DOHH2 (cell line): ENCODE data around the gene ARID5A.

Experiments used
- H3F3A ChIP-seq: fragments of 200-600 bp; sonication (generic), shearing (Covaris generic); 2 replicates; pipeline ENCODE4 v1.6.0; 2016; ENCODE audit warnings: antibody characterized with exemption, mild to moderate bottlenecking; ENCODE audit not compliant: control insufficient read depth, insufficient read depth
- H3K27ac ChIP-seq: fragments of 200-600 bp; sonication (generic); 2 replicates; pipeline ENCODE4 v1.5.1; 2014; ENCODE audit warnings: low read depth, mild to moderate bottlenecking, low read length, moderate library complexity
- H3K27me3 ChIP-seq: fragments of 200-600 bp; sonication (generic); 2 replicates; pipeline ENCODE4 v1.6.1; 2014; ENCODE audit warnings: mild to moderate bottlenecking, low read length, mixed read lengths; ENCODE audit not compliant: control insufficient read depth
- H3K36me3 ChIP-seq: fragments of 200-600 bp; sonication (generic); 2 replicates; pipeline ENCODE4 v1.6.1; 2014; ENCODE audit warnings: mild to moderate bottlenecking, low read length, moderate library complexity, mixed read lengths; ENCODE audit not compliant: control insufficient read depth
- H3K4me1 ChIP-seq: fragments of 200-600 bp; sonication (generic); 2 replicates; pipeline ENCODE4 v1.6.1; 2014; ENCODE audit warnings: mild to moderate bottlenecking, low read length, mixed read lengths; ENCODE audit not compliant: control insufficient read depth
- H3K4me2 ChIP-seq: fragments of 200-600 bp; sonication (generic); 2 replicates; pipeline ENCODE4 v1.6.0; 2014; ENCODE audit warnings: mild to moderate bottlenecking, low read length, moderate library complexity
- H3K4me3 ChIP-seq: fragments of 200-600 bp; sonication (generic); 2 replicates; pipeline ENCODE4 v1.5.1; 2014; ENCODE audit warnings: mild to moderate bottlenecking, low read length, mixed read lengths
- H3K79me2 ChIP-seq: fragments of 200-600 bp; sonication (generic); 2 replicates; pipeline ENCODE4 v1.6.1; 2014; ENCODE audit warnings: mild to moderate bottlenecking, low read length, mixed read lengths; ENCODE audit not compliant: control insufficient read depth
- H3K9me2 ChIP-seq: fragments of 200-600 bp; sonication (generic); replicated peaks from 2 replicates; pipeline ENCODE4 v1.6.1; 2014; ENCODE audit warnings: mild to moderate bottlenecking, low read length, mixed read lengths; ENCODE audit not compliant: control insufficient read depth
- H3K9me3 ChIP-seq: fragments of 200-600 bp; sonication (generic); 2 replicates; pipeline ENCODE4 v1.6.1; 2014; ENCODE audit warnings: antibody characterized with exemption, low read length, mixed read lengths; ENCODE audit not compliant: control insufficient read depth, insufficient read depth
- H4K20me1 ChIP-seq: fragments of 200-600 bp; sonication (generic); 2 replicates; pipeline ENCODE4 v1.6.0; 2014; ENCODE audit warnings: low read depth, mild to moderate bottlenecking, antibody characterized with exemption, low read length, moderate library complexity; ENCODE audit not compliant: control insufficient read depth, insufficient read depth
- CTCF ChIP-seq: fragments of 200-600 bp; sonication (generic); IDR thresholded peaks from one replicate; pipeline ENCODE4 v1.5.1; 2014; ENCODE audit warnings: antibody characterized with exemption, mild to moderate bottlenecking, low read depth, low read length; ENCODE audit not compliant: poor library complexity, severe bottlenecking
- EZH2phosphoT487 ChIP-seq: fragments of 200-600 bp; sonication (generic); IDR thresholded peaks from 2 replicates; pipeline ENCODE4 v1.6.1; 2017; ENCODE audit warnings: borderline replicate concordance, mild to moderate bottlenecking, antibody characterized with exemption, low read length, moderate library complexity, mixed read lengths

Gene ARID5A

GRCh38 chr2:96508521-96509113, 27.9 kb upstream of the ARID5A start:
- Histone ChIP-seq H3K9me3 (no peaks in the 10 kb centered on the region), H3K27me3 (peaks cover 29% of the 10 kb centered on the region), H3K9me2 (no peaks in the 10 kb centered on the region), H3K36me3 (no peaks in the 10 kb centered on the region), H3K79me2 (no peaks in the 10 kb centered on the region), H3K27ac (no peak overlapping the region), H3K4me1 (peaks cover 20% of the 10 kb centered on the region), H3K4me2 (peak overlapping the region; percentile 61), H4K20me1 (no peaks in the 10 kb centered on the region), H3F3A (no peaks in the 10 kb centered on the region), H3K4me3 (0 out of 2 replicates have a peak overlapping the region, but pooled peaks have one; percentile 8)
- TF ChIP-seq EZH2phosphoT487 (no peak), CTCF (no peak)

- no peaks in the 10 kb centered on the region for H3F3A ChIP-seq
- H4K20me1 ChIP-seq, result no peaks in the 10 kb centered on the region
- peak overlapping the region; percentile 61 for H3K4me2 ChIP-seq
- H3K36me3 ChIP-seq, result no peaks in the 10 kb centered on the region
- H3K9me3 ChIP-seq, result no peaks in the 10 kb centered on the region
- no peak overlapping the region for H3K27ac ChIP-seq
- peak overlapping the region; percentile 37 for H3K4me3 ChIP-seq
- H3K27me3 ChIP-seq, result peaks cover 23% of the 10 kb centered on the region
- no peaks in the 10 kb centered on the region for H3K9me2 ChIP-seq
- peaks cover 20% of the 10 kb centered on the region for H3K4me1 ChIP-seq
- peak; percentile 93 for TF ChIP-seq CTCF
- TF ChIP-seq EZH2phosphoT487, result no peak
- no peaks in the 10 kb centered on the region for H3K79me2 ChIP-seq
Measured at GRCh38 chr2:96509114-96509846, 27.3 kb upstream of the ARID5A start.

GRCh38 chr2:96509847-96510230, 26.7 kb upstream of the ARID5A start:
- peak overlapping the region; percentile 61 for H3K4me2 ChIP-seq
- no peaks in the 10 kb centered on the region for H3F3A ChIP-seq
- H3K27me3 ChIP-seq, result peaks cover 22% of the 10 kb centered on the region
- H3K79me2 ChIP-seq, result no peaks in the 10 kb centered on the region
- no peak overlapping the region for H3K27ac ChIP-seq
- H3K9me3 ChIP-seq, result no peaks in the 10 kb centered on the region
- H3K4me3 ChIP-seq, result peak overlapping the region; percentile 37
- H3K4me1 ChIP-seq, result peaks cover 20% of the 10 kb centered on the region
- no peaks in the 10 kb centered on the region for H3K36me3 ChIP-seq
- no peaks in the 10 kb centered on the region for H4K20me1 ChIP-seq
- no peak for TF ChIP-seq CTCF
- TF ChIP-seq EZH2phosphoT487, result no peak
- H3K9me2 ChIP-seq, result no peaks in the 10 kb centered on the region
